K562 (cell line): ENCODE measurements around the gene ATP7B. TPM values are rescaled to one million over a fixed set of nuclear protein-coding genes. Genes with fewer than 3 reads are reported as not detected.
A peak's percentile ranks its signal among the peaks of the same experiment; 100 is the strongest.

Source experiments
- ATAC-seq: fragments of 200-7000 bp; cut with Tn5 transposase; 3 replicates; pipeline ENCODE4 v1.9.1; 2020; ENCODE audit warnings: moderate library complexity
- BruUV-seq: library from RNA; stranded (reverse); fragments of 400-500 nt; replicated peaks from 2 replicates; lab custom pipeline; 2021; lab: Mats Ljungman, UMichigan
- CTCF ChIA-PET: fragments of 300-600 bp; formaldehyde crosslinking; extraction: SDS; loops from one replicate; lab custom pipeline; 2021; ENCODE audit warnings: low intra/inter-chr PET ratio; lab: Yijun Ruan, JAX
- POLR2A ChIA-PET: fragments of 300-600, 350-650 bp; sonication (Branson Sonifier 250); formaldehyde crosslinking; extraction: SDS; loops from one replicate; lab custom pipeline; 2021; ENCODE audit warnings: antibody characterized with exemption, inconsistent platforms; lab: Yijun Ruan, JAX
- DNase-seq, 4 experiments: peaks; one replicate each; pipeline versions ENCODE4 v3.0.0 to v3.0.0-alpha.2; 2011 to 2018; ENCODE audit warnings: low spot score in 3 of 4, mixed read lengths in 3 of 4; ENCODE audit errors: extremely low read depth in 1 of 4
- FAIRE-seq: peaks from 2 replicates; lab custom pipeline; 2011; peaks lifted over from hg19 to GRCh38; lab: Jason Lieb, UNC
- H2AFZ ChIP-seq: 2 replicates; pipeline ENCODE4 v1.6.0; 2011; ENCODE audit warnings: low read depth, low read length, control low read depth, inconsistent platforms
- H3K27ac ChIP-seq: fragments of 200-600 bp; 3 replicates; pipeline ENCODE4 v1.8.0; 2011; ENCODE audit warnings: low read depth, mild to moderate bottlenecking, control low read depth, inconsistent platforms, low read length, moderate library complexity, mixed read lengths; ENCODE audit errors: extremely low read depth
- H3K27me3 ChIP-seq, 2 experiments: fragments of 300-600 bp in 1 of 2; 2 replicates in 1 of 2; 3 replicates in 1 of 2; pipeline versions ENCODE4 v1.6.0 to v1.8.0; 2011; ENCODE audit warnings: inconsistent platforms in 2 of 2, low read length in 2 of 2, mild to moderate bottlenecking in 1 of 2, mixed read lengths in 1 of 2, moderate library complexity in 1 of 2; ENCODE audit not compliant: control insufficient read depth in 2 of 2, insufficient read depth in 2 of 2
- H3K36me3 ChIP-seq: fragments of 300-600 bp; 3 replicates; pipeline ENCODE4 v1.8.0; 2011; ENCODE audit warnings: mild to moderate bottlenecking, low read length, inconsistent platforms; ENCODE audit not compliant: control insufficient read depth, insufficient read depth
- H3K4me1 ChIP-seq, 2 experiments: fragments of 200-600 bp in 1 of 2; replicated peaks in 1 of 2; 2 replicates in 1 of 2; 3 replicates in 1 of 2; pipeline versions ENCODE4 v1.5.1 to v1.8.0; 2011; ENCODE audit warnings: inconsistent platforms in 2 of 2, low read length in 2 of 2, mild to moderate bottlenecking in 1 of 2, mixed read lengths in 1 of 2, moderate library complexity in 1 of 2; ENCODE audit not compliant: control insufficient read depth in 2 of 2, insufficient read depth in 2 of 2
- H3K4me2 ChIP-seq: 2 replicates; pipeline ENCODE4 v1.6.1; 2011; ENCODE audit warnings: low read length, control low read depth, inconsistent platforms, mixed read lengths; ENCODE audit not compliant: insufficient read depth
- H3K4me3 ChIP-seq: fragments of 200-600 bp; sonication (generic), shearing (Covaris generic); 2 replicates; pipeline ENCODE4 v1.5.1; 2016; ENCODE audit warnings: control low read depth, inconsistent platforms
- H3K79me2 ChIP-seq: fragments of 200-600 bp; 3 replicates; pipeline ENCODE4 v1.8.0; 2011; ENCODE audit warnings: low read length, inconsistent platforms; ENCODE audit not compliant: control insufficient read depth, insufficient read depth
- H3K9ac ChIP-seq, 2 experiments: 2 replicates each; pipeline versions ENCODE4 v1.6.0 to v1.6.1; 2011; ENCODE audit warnings: low read depth in 2 of 2, low read length in 2 of 2, control low read depth in 1 of 2, inconsistent platforms in 1 of 2, mild to moderate bottlenecking in 1 of 2, mixed read lengths in 1 of 2; ENCODE audit not compliant: insufficient read depth in 1 of 2
- H3K9me1 ChIP-seq: one replicate; pipeline ENCODE4 v1.6.0; 2011; ENCODE audit warnings: inconsistent platforms, mild to moderate bottlenecking, low read length, moderate library complexity; ENCODE audit not compliant: control insufficient read depth, insufficient read depth
- H3K9me3 ChIP-seq: replicated peaks from 2 replicates; pipeline ENCODE4 v1.5.1; 2011; ENCODE audit warnings: low read depth, low read length, inconsistent platforms; ENCODE audit not compliant: control insufficient read depth, insufficient read depth
- H4K20me1 ChIP-seq: replicated peaks from 2 replicates; pipeline ENCODE4 v1.6.1; 2011; ENCODE audit warnings: low read length, inconsistent platforms, mixed read lengths; ENCODE audit not compliant: control insufficient read depth, insufficient read depth
- CAMTA2 ChIP-seq: fragments of 250-450 bp; sonication (Bioruptor Pico); conservative IDR thresholded peaks from 2 replicates; pipeline ENCODE4 v1.5.1; 2022
- DIDO1 ChIP-seq: fragments of 450-650 bp; IDR thresholded peaks from 2 replicates; pipeline ENCODE4 v1.6.1; 2016; ENCODE audit warnings: low read depth, missing biosample characterization, missing genetic modification characterization
- HDGF ChIP-seq: fragments of 450-650 bp; IDR thresholded peaks from 2 replicates; pipeline ENCODE4 v1.6.1; 2016
- SMC3 ChIP-seq: conservative IDR thresholded peaks from 2 replicates; pipeline ENCODE4 v1.6.1; 2011; ENCODE audit warnings: low read depth, low read length, improper control_type of control experiment; ENCODE audit not compliant: insufficient read depth
- ZNF24 ChIP-seq: fragments of 450-650 bp; IDR thresholded peaks from 2 replicates; pipeline ENCODE4 v1.6.1; 2016
- WGBS: fragments of 100-300 bp; shearing (Covaris generic); methylation state at CpG from one replicate; pipeline ENCODE4 v1.1.6; 2016; ENCODE audit warnings: low coverage, mixed read lengths; ENCODE audit not compliant: insufficient coverage; ENCODE audit errors: missing lambda C conversion rate; 5-methylcytosine and 5-hydroxymethylcytosine counted together
- in situ Hi-C: fragments of 300-500 bp; cut with MboI; formaldehyde crosslinking; loops from 4 replicates; pipeline ENCODE4 v1.15.0; 2018; ENCODE audit warnings: inconsistent platforms, mixed read lengths
- intact Hi-C: fragments of 100-400 bp; cut with micrococcal nuclease; formaldehyde crosslinking; loops from 2 replicates; pipeline ENCODE4 v1.14.2; 2022
- polyA plus RNA-seq, 8 experiments: library from polyadenylated mRNA; depleted of rRNA in 4 of 8; stranded (reverse) in 5 of 8; unstranded in 3 of 8; fragments of >200 nt; fragmentation: Nextera tagmentation in 2 of 8; fragmentation: Illumina TruSeq in 1 of 8; extraction: Ambion mirVana in 2 of 8; extraction: Trizol in 1 of 8; gene quantifications; 2 replicates each; pipeline versions ENCODE4 v1.2.1 to v1.2.3, GENCODE V29; 2011 to 2014; ENCODE audit warnings: inconsistent platforms in 1 of 8, missing spikeins in 1 of 8
- total RNA-seq, 7 experiments: library from RNA; depleted of rRNA in 6 of 7; stranded (reverse); fragments of >200 nt in 6 of 7; fragmentation: Illumina TruSeq in 2 of 7; extraction: Trizol in 2 of 7; gene quantifications; 2 replicates each; pipeline versions ENCODE4 v1.2.1 to v1.2.3, GENCODE V29; 2011 to 2021; ENCODE audit warnings: low replicate concordance in 1 of 7
- TF ChIP-seq, protein P1 (sequence below): fragments of 450-650 bp; IDR thresholded peaks from 2 replicates; pipeline ENCODE4 v1.6.1; 2017; ENCODE audit warnings: antibody characterized with exemption, mild to moderate bottlenecking
- TF ChIP-seq, protein P2 (sequence below), 2 experiments: fragments of 450-650 bp; formaldehyde crosslinking in 1 of 2; IDR thresholded peaks; 2 replicates each; pipeline versions ENCODE4 v1.4.0 to v1.6.1; 2014 to 2020; ENCODE audit warnings: mild to moderate bottlenecking in 2 of 2, borderline replicate concordance in 1 of 2, low read depth in 1 of 2

Gene ATP7B
- total and polyA plus RNA-seq, 9 of the 15 experiments (the other 6 are each of a cell fraction or from before 2014, with no cell fraction given): 1.1 to 20.4 (median 8.5) TPM

DNA sequence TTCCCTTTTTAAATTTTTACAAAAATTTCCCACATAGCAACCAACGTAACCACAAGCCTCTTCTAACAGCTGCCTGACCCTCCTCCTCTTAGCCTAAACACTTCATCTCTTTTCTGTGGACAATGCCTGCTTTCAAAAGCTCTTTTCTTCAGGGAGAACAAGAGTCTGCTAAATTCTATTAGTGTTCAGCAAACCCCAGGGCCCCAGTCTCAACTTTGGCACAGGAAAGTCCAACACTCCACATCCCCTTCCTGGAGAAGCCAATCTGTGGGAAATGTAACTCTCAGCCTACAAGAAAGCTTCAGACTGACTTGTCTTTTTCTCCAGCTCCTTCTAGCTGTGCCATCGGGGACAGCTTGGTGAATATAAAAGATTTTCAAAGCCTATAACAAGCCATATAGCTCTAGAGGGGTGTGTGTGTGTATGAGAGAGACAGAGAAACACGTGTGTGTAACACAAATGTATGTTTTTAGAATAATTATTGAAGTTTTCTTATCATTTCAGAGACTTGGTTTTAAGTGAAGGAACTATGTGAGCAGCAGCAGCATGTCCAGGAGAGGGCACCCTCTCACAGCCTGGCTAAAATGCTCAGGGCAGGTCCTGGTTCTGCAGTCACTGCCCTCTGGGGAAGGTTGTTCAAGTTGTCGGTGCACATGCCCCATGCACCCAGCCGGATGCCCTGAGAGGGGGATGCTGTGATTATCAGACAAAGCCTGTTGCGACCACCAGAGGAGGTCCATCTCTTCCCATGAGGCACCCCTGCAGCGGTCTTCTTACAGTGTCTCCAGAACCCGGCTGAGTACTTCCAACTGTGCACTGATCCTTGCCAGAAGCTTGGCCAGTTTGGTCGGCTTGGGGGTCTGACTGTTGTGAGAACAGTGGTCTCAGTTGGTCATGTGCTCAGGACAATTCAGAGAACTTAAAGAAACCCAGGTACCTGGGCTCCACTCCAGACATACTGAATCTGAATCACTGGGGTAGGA, 115.1 kb downstream of the ATP7B start (continued):
- TF ChIP-seq, protein P1, sequence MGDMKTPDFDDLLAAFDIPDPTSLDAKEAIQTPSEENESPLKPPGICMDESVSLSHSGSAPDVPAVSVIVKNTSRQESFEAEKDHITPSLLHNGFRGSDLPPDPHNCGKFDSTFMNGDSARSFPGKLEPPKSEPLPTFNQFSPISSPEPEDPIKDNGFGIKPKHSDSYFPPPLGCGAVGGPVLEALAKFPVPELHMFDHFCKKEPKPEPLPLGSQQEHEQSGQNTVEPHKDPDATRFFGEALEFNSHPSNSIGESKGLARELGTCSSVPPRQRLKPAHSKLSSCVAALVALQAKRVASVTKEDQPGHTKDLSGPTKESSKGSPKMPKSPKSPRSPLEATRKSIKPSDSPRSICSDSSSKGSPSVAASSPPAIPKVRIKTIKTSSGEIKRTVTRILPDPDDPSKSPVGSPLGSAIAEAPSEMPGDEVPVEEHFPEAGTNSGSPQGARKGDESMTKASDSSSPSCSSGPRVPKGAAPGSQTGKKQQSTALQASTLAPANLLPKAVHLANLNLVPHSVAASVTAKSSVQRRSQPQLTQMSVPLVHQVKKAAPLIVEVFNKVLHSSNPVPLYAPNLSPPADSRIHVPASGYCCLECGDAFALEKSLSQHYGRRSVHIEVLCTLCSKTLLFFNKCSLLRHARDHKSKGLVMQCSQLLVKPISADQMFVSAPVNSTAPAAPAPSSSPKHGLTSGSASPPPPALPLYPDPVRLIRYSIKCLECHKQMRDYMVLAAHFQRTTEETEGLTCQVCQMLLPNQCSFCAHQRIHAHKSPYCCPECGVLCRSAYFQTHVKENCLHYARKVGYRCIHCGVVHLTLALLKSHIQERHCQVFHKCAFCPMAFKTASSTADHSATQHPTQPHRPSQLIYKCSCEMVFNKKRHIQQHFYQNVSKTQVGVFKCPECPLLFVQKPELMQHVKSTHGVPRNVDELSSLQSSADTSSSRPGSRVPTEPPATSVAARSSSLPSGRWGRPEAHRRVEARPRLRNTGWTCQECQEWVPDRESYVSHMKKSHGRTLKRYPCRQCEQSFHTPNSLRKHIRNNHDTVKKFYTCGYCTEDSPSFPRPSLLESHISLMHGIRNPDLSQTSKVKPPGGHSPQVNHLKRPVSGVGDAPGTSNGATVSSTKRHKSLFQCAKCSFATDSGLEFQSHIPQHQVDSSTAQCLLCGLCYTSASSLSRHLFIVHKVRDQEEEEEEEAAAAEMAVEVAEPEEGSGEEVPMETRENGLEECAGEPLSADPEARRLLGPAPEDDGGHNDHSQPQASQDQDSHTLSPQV: no peak
- TF ChIP-seq DIDO1 (tag) (no peak), SMC3 (peak; percentile 83), CAMTA2 (CRISPR knock-in tag) (no peak)

DNA sequence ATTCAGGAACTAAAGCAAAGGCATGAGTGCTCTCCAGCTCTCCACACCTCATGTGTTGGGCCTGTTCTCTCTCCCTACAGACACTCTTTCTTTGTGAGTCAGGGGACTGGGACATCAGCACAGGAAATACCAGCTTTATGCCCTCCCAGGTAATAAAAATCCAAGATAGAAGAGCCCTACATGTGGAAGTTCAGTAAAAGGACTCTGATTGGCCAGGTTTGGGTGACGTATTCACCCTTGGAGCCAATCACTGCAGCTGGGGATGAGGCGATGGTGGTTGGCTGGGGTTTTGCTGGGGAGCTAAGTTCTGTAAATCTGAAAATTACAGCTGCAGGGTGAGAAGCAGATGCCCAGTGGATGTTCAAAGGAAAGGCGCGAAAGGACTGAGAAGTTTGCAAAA, 117.0 kb downstream of the ATP7B start:
- Histone ChIP-seq H3K9ac (no peak overlapping the region), H4K20me1 (no peaks in the 10 kb centered on the region), H3K4me2 (no peak overlapping the region), H3K9me1 (no peaks in the 10 kb centered on the region), H3K4me3 (no peak overlapping the region), H3K27ac (no peak overlapping the region), H3K36me3 (no peaks in the 10 kb centered on the region; the same call in 2 of the 3 replicates), H3K9me3 (no peaks in the 10 kb centered on the region), H2AFZ (no peak overlapping the region), H3K79me2 (no peaks in the 10 kb centered on the region), H3K4me1 (no peaks in the 10 kb centered on the region; a peak in 2 of 5 replicates), H3K27me3 (no peaks in the 10 kb centered on the region)
- intact Hi-C loops: no loop called here
- 67% methylated on average over 2 of the region's 4 CpGs for WGBS
- DNase-seq: peak in 1 of 4 experiments; percentile 19
- ATAC-seq: no peak
- POLR2A ChIA-PET: no interaction called here
- CTCF ChIA-PET: no interaction called here
- in situ Hi-C loops: loop anchor here (10.0 kb wide), 1 partner anchor 231 kb away; the partner anchor contains the start of gene NEK5
- no TSS peak for BruUV-seq
- no peak for FAIRE-seq
- TF ChIP-seq HDGF: no peak
- no peak for TF ChIP-seq ZNF24
- TF ChIP-seq, protein P2, sequence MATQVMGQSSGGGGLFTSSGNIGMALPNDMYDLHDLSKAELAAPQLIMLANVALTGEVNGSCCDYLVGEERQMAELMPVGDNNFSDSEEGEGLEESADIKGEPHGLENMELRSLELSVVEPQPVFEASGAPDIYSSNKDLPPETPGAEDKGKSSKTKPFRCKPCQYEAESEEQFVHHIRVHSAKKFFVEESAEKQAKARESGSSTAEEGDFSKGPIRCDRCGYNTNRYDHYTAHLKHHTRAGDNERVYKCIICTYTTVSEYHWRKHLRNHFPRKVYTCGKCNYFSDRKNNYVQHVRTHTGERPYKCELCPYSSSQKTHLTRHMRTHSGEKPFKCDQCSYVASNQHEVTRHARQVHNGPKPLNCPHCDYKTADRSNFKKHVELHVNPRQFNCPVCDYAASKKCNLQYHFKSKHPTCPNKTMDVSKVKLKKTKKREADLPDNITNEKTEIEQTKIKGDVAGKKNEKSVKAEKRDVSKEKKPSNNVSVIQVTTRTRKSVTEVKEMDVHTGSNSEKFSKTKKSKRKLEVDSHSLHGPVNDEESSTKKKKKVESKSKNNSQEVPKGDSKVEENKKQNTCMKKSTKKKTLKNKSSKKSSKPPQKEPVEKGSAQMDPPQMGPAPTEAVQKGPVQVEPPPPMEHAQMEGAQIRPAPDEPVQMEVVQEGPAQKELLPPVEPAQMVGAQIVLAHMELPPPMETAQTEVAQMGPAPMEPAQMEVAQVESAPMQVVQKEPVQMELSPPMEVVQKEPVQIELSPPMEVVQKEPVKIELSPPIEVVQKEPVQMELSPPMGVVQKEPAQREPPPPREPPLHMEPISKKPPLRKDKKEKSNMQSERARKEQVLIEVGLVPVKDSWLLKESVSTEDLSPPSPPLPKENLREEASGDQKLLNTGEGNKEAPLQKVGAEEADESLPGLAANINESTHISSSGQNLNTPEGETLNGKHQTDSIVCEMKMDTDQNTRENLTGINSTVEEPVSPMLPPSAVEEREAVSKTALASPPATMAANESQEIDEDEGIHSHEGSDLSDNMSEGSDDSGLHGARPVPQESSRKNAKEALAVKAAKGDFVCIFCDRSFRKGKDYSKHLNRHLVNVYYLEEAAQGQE (IDR thresholded peaks at IDR 0.05; ENCODE audit: borderline replicate concordance): no peak
- TF ChIP-seq, protein P2 (CRISPR knock-in tag; IDR thresholded peaks at IDR 0.05; ENCODE audit: low read depth): no peak
